GM10248 (cell line): ENCODE data around the gene AKAP11.

Experiments used
- CTCF ChIA-PET: fragments of 300-600 bp; sonication (Branson Sonifier 250); formaldehyde crosslinking; extraction: SDS; loops from one replicate; lab custom pipeline; 2021; ENCODE audit warnings: antibody characterized with exemption; lab: Yijun Ruan, JAX
- POLR2A ChIA-PET: fragments of 350-650 bp; sonication (Branson Sonifier 250); formaldehyde crosslinking; extraction: SDS; loops from one replicate; lab custom pipeline; 2020; ENCODE audit warnings: antibody characterized with exemption; lab: Yijun Ruan, JAX
- DNase-seq: peaks from one replicate; pipeline ENCODE4 v3.0.0; 2012; ENCODE audit errors: extremely low spot score
- CTCF ChIP-seq: IDR thresholded peaks from 2 replicates; pipeline ENCODE4 v1.5.1; 2012; ENCODE audit warnings: mild to moderate bottlenecking, low read depth; ENCODE audit errors: extremely low read depth, missing control alignments, control extremely low read depth

AKAP11 gene

GRCh38 chr13:42364613-42365000 is 92.7 kb downstream of the AKAP11 start:
- POLR2A ChIA-PET: interaction anchor here (0.6 to 0.7 kb wide), 2 partner anchors 9 to 91 kb away, joined by 3 to 4 read pairs; no protein-coding TSS in a partner anchor
- CTCF ChIA-PET: interaction anchor here (1.1 to 2.1 kb wide), 8 partner anchors 9 to 230 kb away, joined by 3 to 11 read pairs (median 5); no protein-coding TSS in a partner anchor

GRCh38 chr13:42367831-42368230 is 95.9 kb downstream of the AKAP11 start:
- no peak for TF ChIP-seq CTCF
- DNase-seq: no peak
- ChIA-PET POLR2A (no interaction called here), CTCF (interaction anchor here (0.8 to 1.3 kb wide), 2 partner anchors 9 to 64 kb away, joined by 3 read pairs; no protein-coding TSS in a partner anchor)

More at GRCh38 chr13:42364613-42365000, 92.7 kb downstream of the AKAP11 start:
- no peak for TF ChIP-seq CTCF
- DNase-seq: no peak

GRCh38 chr13:42369071-42369797 is 97.3 kb downstream of the AKAP11 start:
- DNase-seq: no peak
- POLR2A ChIA-PET: no interaction called here
- no peak for TF ChIP-seq CTCF
- CTCF ChIA-PET: interaction anchor here (0.7 to 1.9 kb wide), 7 partner anchors 9 to 50 kb away, joined by 3 to 8 read pairs (median 4); no protein-coding TSS in a partner anchor

GRCh38 chr13:42370229-42370628 is 98.3 kb downstream of the AKAP11 start:
- ChIA-PET CTCF (interaction anchor here (0.9 to 1.9 kb wide), 6 partner anchors 11 to 51 kb away, joined by 3 to 8 read pairs (median 4); no protein-coding TSS in a partner anchor), POLR2A (no interaction called here)
- no peak for DNase-seq
- no peak for TF ChIP-seq CTCF
